ENCODE results near the gene NLRP1.

DNA sequence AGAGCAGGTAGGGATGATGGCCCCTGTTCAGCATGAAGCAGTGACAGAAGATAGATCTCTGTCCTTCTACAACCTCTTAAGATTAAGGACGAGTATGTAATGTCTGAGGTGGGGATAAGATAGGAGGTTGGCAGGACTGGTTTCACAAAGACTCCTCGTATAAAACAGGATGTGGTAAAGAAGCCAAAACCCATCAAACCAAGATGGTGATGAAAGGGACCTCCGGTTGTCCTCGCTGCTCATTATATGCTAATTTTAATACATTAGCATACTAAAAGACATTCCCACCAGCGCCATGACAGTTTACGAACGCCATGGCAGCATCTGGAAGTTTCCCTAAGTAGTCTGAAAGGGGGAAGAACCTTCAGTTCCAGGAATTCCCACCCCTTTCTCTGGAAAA lies 70.7 kb downstream of the NLRP1 start:
- no peak for TF ChIP-seq CTCF (IDR thresholded peaks at IDR 0.05)
- no peak for TF ChIP-seq POLR2A (IDR thresholded peaks at IDR 0.05)

Measured in uterus (tissue), 2 donors.